GM18858 (cell line): Measurements from ENCODE around the gene C11orf68.

ENCODE experiments used
- ATAC-seq: cut with Tn5 transposase; IDR thresholded peaks from one replicate; pipeline ENCODE4 v1.9.1; 2021; ENCODE audit not compliant: unreplicated experiment

The C11orf68 gene

GRCh38 chr11:65944767-65945166 lies 25.9 kb upstream of the C11orf68 start:
- ATAC-seq = no peak

DNA sequence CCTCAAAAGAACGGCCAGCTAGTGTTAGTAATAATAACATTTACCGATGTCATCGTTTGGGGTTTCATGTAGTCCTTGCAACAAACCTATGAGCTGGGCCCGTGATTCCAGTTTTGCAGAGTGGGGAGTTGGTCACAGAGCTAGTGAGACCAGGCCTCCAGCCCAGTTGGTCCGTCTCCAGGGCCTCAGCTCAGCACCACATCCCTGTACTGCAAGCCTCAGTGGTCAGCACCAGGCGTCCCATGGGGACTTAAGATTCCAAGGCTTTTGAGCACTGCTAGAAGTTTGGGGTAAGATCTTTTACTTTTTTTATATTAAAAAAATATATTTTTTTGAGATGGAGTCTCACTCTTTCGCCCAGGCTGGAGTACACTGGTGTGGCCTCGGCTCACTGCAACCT lies 25.3 kb upstream of the C11orf68 start:
- ATAC-seq = no peak

DNA sequence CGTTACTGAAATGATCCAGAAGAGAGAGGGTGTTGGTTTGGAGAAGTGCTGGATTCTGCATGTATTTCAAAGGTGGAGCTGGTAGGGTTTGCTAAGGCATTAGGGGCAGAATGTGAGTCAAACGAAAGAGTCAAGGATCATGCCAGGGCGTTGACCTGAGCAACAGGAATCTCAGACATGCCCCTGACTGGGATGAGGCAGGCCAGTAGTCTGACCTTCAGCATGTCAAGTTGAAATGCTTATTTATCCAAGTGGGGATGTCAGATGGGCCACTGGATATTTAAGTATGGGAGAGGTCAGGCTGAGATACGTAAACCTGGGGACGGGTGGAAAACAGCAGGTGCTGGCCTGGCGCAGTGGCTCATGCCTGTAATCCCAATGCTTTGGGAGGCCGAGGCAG lies 23.7 kb upstream of the C11orf68 start:
- no peak for ATAC-seq

GRCh38 chr11:65941720-65942310 lies 23.0 kb upstream of the C11orf68 start:
- no peak for ATAC-seq

DNA sequence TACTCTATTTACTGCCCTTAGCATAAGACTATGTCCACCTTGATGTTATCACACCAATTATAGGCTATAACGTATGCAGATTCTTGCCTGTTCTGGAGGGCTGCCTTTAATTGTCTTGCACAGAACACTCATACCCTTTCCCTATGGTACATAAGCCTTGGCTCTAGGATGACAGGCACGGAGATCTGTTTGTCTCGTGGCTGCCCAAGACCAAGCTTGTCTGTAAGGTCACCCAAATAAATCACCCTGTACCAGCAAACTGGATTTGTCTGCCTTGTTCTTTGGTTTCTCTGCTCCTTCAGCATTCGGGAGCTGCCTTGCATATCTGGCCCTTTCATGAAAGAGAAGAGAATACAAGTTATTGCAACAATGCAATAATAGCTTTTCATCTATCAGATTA lies 18.9 kb upstream of the C11orf68 start:
- no peak for ATAC-seq

GRCh38 chr11:65934014-65934413 lies 15.2 kb upstream of the C11orf68 start:
- ATAC-seq = no peak

DNA sequence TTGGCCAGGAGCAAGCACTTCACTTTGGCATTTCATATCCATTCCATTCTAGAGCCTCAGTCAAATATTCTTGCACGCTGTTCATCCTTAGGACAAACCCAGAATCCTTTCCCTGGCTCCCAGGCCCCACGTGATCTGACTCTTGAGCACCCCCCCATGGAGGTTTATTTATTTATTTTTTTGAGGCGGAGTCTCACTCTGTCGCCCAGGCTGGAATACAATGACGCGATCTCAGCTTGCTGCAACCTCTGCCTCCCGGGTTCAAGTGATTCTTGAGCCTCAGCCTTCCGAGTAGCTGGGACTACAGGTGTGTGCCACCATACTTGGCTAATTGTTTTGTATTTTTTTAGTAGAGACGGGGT lies 13.7 kb upstream of the C11orf68 start:
- ATAC-seq = no peak

DNA sequence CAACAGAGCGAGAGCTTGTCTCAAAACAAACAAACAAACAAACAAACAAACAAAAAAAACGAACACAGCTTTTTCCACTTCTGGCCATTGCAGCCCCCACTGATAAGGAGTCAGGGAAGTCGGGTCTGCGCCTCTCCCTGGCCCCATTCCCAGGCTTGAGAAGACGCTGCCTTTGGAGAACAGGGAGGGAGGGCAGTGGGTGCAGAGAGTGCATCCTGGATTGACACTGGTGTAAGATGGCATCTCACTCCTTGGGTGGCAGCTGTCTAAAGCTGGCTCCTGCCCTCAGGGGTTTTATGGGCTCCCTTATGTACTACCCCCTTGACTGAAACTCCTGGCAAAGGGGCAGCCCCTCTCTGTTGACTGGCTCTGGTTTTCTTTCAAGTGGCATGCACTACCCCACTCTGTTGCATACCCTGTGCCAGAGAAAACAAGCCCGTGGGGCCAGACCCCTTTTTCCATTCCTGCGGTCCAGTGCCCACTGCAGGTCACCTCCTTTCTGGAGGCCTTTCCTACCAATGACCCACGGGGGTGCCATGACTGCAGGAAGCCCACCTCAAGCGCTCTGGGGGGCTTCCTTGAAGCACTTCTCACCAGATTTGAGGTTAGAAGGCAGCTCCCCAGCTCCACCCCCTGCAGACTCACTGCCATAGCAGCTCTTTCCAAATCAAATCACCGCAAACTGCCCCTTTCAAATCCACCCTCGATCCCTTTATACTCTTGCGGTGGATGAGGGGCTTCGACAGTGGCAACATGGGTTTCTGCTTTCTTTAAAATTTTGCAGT lies 13.1 kb upstream of the C11orf68 start:
- ATAC-seq = no peak

DNA sequence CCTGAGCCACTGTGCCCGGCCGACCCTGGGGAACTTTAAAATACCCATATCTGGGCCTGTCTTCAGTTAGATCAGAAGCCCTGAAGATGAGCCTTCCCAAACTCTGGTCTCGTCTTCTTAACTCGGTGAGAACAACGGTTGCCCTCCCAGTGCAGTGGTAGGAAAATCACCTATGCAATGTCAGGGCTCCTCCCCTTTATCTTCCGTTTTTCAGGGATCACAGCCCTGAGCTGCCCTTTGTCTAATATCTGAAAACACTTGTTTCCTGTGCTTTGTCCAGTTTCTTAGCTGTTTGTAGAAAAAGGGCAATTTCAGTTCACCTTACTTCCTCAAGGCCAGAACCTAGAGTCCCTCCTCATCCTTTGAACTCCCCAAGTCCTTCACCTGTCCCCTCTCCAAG lies 9.8 kb upstream of the C11orf68 start:
- no peak for ATAC-seq

DNA sequence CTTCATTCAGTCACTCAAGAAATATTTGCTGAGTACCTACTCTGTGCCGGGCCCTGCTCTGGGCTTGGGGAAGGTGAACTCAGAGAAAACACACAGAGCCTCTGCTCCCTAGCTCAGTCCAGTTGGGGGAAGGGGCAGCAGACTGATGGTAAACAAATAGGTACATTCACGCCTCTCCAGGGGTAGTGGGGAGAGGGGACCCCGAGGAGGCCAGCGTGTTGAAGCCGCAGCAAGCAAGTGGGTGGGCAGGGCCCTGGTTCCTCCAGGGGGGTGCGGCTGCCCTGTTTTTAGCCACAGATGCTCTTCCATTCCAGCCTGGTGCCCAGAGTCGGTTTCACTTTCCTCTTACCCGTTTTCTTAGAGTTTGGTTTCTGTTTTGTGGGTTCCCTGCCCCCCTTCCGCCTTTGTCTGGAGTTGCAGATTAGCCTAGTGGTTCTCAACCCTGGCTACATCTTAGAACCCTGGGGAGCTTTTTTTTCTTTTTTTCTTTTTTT lies 9.1 kb upstream of the C11orf68 start:
- ATAC-seq = no peak

- no peak for ATAC-seq
These were observed 6.5 kb upstream of the C11orf68 start for GRCh38 chr11:65925397-65925796.

- no peak for ATAC-seq
These were observed 3.7 kb upstream of the C11orf68 start for GRCh38 chr11:65922565-65922964.

DNA sequence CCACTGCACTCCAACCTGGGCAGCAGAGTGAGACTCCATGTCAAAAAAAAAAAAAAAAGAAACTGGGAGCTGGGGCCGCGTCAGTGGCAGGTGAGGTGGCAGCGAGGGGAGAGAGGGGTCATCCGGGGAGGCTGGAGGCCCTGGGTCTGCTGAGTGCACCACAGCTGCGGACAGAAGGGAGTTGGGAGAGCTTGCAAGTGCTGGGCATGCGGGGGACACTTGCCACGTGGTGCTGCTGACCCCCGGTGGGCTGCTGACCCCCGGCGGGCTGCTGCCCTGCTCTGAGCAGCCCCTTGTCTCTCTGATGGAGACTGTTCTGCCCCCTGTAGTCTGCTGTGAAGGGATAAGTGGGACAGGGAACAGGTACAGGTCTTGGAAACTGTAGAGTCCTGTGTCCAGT lies 3.0 kb upstream of the C11orf68 start:
- ATAC-seq = no peak

- no peak for ATAC-seq
These were observed 2.2 kb upstream of the C11orf68 start for GRCh38 chr11:65921033-65921555.

DNA sequence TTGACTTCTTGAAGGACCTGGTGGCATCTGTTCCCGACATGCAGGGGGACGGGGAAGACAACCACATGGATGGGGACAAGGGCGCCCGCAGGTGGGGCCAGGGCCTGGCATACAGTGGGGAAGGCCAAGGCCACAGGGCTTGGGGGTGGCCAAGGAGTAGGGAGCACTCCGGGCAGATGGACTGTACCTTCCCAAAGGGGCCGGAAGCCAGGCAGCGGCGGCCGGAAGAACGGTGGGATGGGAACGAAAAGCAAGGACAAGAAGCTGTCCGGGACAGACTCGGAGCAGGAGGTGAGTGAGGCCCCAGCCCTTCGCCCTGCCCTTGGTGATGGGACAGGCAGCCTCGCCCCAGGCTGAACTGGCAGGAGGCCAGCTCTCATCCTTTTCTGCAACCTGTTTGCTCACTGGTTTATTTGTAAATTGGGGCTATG lies 1.5 kb upstream of the C11orf68 start:
- no peak for ATAC-seq

DNA sequence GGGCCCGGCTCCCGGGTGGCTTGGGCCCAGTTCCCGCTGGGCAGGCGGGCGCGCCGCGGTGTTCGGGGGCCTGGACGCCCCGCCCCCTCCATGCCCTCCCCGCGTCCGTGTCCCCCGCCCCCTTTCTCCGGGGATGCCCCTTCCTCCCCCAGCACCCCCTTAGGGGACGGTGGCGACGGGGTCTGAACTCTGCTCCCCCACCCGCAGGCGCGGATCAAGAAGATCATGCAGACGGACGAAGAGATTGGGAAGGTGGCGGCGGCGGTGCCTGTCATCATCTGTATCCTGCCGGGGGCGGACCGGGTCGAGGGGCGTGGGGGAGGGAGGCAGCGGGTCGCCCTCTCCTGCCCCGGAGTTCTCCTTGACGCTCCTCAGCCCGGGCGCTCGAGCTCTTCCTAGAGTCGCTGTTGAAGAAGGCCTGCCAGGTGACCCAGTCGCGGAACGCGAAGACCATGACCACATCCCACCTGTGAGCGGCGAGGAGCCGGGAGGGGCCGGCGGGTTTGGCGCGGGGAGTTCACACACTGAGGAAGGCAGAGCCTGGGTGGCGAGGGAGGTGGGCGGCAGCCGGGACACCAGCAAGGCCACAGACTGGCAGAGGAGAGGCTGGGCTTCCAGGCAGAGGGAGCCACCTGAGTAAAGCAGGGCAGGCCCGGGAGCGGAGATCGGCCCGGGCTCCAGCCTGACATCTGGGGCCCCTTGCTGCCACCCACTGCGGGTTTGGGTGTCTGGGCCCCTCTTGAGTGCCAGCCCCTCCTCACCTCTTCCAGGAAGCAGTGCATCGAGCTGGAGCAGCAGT lies 910 bp upstream of the C11orf68 start:
- no peak for ATAC-seq

- peak; percentile 71 for ATAC-seq
These were observed 295 bp upstream of the C11orf68 start, which contains the start of gene DRAP1 for GRCh38 chr11:65919141-65919572. DRAP1 (plus strand) TSS chr11:65919426; CDS start chr11:65919502, 76 bp downstream.

DNA sequence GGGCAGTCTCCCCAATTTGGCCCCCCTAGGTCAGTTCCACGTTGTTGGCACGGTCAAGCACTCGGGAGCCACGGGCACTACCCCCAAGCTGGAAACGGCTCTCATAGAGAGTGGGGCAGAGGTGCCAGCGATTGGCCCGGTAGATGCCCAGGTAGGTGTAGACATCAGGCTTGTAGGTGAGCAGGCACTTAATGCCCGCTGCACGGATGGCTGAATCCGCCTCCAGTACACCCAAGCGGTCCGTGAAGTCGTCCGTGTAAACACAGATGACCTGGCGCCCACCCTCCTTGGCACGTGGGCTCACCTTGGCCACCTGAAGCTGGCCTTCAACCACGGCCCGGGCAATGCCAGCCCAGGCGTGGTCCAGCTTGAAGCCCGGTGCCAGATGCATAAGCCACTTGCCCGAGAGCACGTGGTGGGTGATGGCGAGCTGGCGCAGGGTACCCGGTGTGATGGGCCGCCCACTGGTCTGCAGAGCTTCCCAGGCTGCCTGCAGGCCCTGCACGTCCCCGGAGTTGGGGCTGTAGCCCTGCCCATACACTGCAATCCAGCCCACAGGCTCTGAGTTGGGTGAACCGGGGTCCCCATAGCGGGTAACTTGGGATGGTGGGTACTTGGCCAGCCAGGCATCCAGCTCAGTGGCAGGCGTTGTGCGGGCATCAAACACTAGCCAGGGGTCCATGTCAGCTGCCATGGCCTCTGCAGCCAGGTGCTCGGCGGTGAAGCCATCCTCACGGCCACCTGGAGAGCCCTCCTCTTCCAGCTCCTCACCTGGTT lies 1.2 kb downstream of the C11orf68 start:
- ATAC-seq = no peak

- no peak for ATAC-seq
These were observed 1.8 kb downstream of the C11orf68 start for GRCh38 chr11:65917077-65917433.

DNA sequence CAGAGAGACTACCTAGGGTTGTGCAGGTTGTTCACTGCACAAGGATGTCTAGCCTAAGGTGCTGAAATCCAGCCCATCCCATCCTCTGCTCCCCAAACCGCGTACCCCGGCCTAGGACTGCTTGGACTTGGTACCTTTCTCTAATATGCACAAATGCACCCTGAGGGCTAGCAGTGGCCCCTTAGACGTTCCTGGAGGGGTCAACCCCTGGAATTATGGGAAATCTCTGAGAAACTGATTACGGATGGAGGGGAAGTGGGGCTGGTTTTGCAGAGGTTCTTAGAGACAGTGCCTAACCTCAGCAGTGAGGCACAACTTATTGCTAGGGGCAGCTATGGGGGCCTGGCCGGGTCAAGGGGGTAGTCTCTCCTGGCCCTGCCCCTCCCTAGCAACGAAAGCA lies 2.5 kb downstream of the C11orf68 start:
- no peak for ATAC-seq

DNA sequence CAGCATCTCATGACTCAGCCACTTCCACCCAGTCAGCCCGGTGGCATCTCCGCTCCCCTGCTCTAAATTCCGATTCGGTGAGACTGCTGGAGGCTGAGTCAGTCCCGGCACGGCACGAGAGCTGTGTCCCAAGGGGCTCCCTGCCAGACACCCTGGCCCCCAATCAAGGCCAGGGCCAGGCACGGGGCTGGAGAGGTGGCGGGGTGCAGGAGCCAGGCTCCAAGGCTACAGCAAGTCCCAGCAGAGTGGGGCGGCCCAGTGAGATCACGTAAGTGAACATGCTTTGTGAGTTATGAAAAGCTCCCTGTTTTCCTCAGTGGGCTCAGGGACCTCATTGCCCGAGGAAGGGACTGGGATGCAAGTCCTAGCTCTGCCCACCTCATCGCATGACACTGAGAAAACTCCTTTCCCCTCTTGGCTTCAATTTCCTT lies 3.0 kb downstream of the C11orf68 start:
- ATAC-seq = no peak
